Measurements from ENCODE around the gene BIRC2.

DNA sequence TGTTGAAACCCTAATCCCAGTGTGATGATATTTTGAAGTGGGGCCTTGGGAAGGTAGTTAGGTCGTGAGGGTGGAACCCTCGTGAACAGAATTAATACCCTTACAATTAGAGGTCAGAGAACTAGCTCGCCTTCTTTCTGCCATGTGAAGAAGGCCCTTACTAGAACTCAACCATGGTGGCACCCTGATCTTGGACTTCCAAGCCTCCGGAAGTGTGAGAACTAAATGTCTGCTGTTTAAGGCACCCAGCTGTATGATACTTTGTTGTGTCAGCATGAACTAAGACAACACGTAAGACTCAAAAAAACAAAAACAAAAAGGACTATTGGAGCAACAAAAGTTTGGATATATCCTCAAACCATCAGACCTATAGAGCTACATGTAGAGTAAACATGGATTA, 53.6 kb downstream of the BIRC2 start:
- TF ChIP-seq, protein P1, sequence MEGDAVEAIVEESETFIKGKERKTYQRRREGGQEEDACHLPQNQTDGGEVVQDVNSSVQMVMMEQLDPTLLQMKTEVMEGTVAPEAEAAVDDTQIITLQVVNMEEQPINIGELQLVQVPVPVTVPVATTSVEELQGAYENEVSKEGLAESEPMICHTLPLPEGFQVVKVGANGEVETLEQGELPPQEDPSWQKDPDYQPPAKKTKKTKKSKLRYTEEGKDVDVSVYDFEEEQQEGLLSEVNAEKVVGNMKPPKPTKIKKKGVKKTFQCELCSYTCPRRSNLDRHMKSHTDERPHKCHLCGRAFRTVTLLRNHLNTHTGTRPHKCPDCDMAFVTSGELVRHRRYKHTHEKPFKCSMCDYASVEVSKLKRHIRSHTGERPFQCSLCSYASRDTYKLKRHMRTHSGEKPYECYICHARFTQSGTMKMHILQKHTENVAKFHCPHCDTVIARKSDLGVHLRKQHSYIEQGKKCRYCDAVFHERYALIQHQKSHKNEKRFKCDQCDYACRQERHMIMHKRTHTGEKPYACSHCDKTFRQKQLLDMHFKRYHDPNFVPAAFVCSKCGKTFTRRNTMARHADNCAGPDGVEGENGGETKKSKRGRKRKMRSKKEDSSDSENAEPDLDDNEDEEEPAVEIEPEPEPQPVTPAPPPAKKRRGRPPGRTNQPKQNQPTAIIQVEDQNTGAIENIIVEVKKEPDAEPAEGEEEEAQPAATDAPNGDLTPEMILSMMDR (IDR thresholded peaks at IDR 0.05; ENCODE audit: low read depth, low read length), result no peak
- TF ChIP-seq EZH2phosphoT487 (IDR thresholded peaks at IDR 0.05; ENCODE audit: low read depth), result no peak

Measured in OCI-LY3 (cell line).